ENCODE results near the gene PKHD1.

PKHD1 gene, protein sequence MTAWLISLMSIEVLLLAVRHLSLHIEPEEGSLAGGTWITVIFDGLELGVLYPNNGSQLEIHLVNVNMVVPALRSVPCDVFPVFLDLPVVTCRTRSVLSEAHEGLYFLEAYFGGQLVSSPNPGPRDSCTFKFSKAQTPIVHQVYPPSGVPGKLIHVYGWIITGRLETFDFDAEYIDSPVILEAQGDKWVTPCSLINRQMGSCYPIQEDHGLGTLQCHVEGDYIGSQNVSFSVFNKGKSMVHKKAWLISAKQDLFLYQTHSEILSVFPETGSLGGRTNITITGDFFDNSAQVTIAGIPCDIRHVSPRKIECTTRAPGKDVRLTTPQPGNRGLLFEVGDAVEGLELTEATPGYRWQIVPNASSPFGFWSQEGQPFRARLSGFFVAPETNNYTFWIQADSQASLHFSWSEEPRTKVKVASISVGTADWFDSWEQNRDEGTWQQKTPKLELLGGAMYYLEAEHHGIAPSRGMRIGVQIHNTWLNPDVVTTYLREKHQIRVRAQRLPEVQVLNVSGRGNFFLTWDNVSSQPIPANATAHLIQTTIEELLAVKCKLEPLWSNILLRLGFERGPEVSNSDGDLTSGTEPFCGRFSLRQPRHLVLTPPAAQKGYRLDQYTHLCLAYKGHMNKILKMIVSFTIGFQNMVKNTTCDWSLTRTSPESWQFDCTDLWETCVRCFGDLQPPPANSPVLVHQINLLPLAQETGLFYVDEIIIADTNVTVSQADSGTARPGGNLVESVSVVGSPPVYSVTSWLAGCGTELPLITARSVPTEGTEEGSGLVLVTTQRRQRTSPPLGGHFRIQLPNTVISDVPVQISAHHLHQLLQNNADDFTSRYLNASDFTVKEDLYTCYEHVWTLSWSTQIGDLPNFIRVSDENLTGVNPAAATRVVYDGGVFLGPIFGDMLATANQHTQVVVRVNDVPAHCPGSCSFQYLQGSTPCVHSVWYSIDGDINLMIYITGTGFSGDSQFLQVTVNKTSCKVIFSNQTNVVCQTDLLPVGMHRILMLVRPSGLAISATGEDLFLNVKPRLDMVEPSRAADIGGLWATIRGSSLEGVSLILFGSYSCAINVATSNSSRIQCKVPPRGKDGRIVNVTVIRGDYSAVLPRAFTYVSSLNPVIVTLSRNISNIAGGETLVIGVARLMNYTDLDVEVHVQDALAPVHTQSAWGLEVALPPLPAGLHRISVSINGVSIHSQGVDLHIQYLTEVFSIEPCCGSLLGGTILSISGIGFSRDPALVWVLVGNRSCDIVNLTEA (N-terminal part only)

DNA sequence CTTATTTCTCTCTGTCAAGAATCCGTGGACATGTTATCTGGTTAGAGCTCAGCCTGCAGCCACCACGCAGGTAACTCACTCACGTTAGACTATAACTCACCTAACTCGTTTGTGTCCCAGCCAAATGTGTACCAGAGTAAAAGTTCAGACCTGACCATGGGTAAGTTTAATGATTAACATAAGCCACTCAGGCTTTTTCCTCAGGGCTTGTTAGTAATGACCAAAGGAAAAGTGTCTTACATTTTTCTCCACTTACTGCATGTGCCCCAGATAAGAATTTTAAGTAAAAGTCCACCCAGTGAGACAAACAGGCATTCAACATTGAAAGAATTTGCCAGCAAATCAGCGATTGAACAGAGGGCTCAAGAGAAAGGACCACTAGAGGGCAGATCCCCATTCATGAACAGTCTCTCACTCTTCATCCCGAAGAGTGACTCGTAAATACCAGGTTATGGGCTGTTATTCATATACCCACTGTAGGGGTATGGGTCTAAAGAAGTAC lies at the start of gene PKHD1:
Gene PKHD1, minus strand, starts transcription at position 116 of the 502 bp plus-strand sequence. CDS start 2,680 bp downstream, outside the sequence.
- no peak for DNase-seq

DNA sequence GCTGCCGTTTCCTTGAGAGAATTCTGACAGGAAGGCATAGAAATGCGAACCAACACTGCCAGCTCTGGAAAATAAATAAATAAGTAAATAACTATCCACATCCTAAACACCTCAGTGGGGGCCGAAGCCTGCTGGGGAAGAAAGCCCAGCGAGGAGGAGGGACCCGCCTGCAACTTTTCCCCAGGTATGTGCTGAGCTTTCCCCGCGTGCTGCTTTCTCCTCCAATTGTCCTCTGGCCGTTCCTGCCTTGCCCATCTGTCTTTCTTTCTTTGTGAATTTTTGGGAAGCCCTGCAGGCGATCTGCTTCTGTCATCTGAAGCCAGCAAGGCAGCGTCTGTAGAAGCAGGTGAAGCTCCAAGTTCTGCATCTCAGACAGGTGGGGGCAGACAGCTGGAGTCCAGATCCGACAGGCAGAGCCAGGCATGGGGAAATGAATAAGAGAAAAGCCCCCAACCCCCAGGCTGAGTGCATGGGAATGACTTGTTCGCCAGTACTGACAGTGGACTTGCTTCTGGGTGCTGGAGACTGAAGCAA lies 49.6 kb upstream of the PKHD1 start:
- no peak for DNase-seq

DNA sequence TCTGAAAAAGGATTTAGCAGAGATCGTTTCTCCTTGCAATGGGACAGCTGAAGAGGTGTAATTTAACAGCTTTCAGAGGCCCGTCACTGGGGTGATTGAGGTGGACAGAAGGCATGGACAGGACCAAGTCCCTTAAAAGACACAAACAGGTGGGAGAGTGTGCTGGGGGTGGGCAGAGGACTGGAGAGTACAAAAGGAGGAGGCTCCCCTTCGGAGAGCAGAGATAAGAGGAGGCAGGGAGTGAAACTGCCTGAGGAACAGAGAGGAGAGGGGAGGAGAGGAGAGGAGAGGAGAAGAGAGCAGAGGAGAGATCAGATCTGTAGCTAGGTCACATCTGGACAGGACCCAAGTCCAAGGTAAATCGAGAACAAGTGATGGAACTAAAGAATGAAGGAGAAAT lies 48.6 kb upstream of the PKHD1 start:
- no peak for DNase-seq

DNA sequence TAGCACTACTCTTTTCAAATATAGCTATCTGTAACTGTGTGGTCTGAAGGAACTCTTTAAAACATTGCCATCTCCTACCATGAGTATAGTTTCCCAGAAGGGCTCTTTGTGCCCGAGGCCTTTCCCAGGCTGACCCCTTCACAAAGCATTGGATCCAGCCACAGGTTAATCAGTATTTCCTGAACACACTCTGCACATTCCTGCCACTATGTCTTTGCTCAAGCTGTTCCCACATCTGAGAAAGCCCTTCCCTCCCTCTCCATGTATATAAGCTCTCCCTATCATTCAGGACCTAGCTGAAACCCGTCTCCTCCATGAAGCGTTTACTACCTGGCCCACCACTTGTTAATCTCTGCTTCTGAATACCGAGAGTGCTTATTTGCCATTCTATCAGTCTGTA lies 47.8 kb upstream of the PKHD1 start:
- no peak for DNase-seq

DNA sequence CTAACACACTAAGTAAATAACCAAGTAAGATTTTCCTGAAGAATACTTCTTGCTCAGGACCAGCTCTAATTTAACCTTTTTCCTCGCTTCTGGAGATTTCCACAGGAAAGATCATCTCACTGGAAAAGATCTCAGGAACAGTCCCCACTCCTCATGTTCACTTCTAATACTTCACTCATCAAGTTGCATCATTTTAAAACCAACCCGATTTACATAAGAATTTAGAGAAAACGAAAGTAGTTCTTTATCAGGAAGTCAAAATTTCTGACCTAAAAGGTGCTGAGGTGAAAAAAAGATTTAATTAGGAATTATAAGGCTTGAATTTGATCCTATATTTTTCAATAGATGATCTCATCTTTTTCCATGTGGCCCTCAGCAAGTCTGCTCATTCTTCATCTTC lies 46.6 kb upstream of the PKHD1 start:
- DNase-seq = no peak

DNA sequence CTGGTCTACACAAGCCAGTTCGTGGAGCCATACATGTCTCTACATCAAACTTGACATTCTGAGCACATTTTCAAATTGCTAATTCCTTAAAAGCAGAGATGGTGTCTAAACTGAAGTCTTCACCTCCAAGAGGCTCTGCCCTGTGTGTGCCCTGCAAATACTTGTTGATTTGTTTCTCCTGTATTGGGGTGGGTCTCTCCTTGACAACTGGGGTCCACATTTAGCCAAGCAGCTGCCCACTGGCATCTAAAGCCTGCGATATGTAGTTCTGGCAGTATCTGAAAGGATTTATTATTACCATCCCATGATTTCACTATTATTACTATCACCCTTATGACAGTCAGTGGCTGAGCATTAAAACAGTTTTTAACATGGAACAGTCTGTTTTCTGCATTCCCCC lies 45.9 kb upstream of the PKHD1 start:
- no peak for DNase-seq

DNA sequence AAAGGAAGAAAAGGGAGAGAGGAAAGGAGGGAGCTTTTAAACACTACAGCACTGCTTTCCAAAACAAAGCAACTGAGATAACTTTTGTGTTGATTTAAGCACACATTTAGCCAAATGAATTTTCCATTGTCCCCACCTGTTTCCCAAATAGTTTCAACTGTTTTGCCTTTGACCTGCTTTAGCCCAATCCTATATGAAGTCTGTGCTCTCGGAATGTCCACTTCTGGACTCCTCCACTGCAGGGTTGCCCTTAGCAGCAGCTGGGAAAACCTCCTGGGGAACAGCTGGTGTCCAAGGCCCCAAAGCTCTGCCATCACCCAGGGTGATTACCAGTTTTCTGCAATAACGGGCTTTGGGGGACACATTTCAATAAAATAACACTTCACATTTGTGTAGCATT lies 44.9 kb upstream of the PKHD1 start:
- DNase-seq = no peak

DNA sequence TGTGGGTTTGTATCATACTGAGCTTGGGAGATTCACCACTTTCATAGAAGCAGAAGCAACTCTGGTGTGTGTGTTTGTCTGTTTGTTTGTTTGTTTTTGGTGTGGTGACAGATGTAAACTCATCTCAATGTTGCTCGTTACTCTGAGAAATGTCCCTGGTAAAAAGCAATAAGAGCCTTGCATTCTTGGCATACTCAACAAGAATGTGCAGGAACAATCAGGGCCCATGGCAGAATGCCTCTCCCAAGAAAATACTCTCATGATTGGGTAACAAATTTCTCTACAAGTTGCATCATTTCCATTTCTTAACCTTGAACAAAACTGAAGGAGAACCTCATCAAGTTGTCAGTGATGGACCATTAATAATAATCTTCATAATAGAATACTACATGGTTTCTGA lies 43.0 kb upstream of the PKHD1 start:
- DNase-seq = no peak

DNA sequence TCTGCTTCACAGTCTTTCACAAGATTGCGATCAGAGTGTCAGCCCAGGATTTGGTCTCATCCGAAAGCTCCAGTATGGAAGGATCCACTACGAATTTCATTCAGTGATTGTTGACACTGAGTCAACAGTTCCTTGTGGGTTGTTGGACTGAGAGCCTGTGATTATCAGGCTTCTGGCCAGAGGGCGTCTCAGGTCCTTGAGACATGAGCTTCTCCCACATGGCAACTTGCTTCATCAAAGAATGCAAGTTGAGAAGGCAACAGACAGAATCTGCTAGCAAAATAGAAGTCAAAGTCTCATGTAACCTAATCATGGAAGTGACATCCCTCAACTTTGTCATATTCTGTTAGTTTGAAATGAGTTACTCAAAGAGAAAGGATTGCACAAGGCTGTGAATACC lies 40.5 kb upstream of the PKHD1 start:
- no peak for DNase-seq

DNA sequence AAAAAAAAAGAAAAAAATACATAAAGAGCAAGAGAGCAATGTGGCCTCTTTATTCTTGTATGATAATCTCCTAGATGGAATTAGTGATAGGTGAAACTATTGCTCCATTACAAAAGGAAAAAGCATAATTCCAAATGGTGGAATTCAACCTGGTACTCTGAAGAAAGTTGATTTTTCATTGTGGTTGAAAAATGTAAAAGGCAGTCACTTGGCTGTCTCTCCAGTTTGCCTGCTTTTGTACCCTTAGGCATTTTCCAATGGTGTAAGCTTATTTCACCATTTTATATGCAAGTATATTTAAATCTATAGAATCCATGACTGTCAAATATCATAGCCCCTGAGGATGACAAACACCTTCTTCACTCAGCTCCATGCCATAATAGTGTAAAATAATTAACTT lies 38.8 kb upstream of the PKHD1 start:
- no peak for DNase-seq

DNA sequence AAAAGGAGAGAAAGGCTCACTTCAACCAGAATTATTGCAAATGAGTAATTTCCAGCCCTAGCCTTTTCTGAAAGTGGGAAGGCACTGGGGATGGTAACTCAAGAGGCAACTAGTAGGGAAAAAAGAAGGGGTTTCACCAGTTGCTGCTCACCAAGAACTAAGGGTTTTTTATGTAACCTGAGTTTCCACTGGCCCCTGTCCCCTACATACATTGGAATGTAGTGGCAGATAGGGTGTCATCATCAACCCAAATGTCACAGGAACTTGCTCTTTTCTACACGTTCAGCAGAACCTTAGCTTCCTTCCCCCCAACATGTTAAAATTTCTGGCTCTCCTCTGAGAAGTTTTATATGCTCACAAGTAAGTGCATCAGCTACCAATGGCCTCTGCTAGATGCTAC lies 38.2 kb upstream of the PKHD1 start:
- DNase-seq = no peak

DNA sequence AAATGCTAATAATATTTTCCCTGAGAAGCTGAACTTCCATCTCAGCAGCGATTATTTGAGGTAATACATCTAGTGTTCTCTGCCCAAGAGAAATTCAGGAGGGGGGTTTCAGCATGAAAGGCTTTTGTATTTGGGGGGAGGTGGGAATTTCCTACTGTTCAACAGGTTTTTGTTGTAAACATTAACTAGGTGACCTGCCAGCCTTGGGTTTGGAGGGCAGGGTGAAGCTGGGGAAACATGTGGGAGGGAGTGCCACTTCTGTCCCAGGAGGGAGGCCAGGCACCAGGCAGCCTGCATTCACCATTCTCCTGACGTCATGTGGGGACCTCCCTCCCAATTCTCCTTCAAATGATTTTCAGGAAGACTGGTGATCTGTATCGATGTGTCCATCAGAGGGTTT lies 37.7 kb upstream of the PKHD1 start:
- no peak for DNase-seq

DNA sequence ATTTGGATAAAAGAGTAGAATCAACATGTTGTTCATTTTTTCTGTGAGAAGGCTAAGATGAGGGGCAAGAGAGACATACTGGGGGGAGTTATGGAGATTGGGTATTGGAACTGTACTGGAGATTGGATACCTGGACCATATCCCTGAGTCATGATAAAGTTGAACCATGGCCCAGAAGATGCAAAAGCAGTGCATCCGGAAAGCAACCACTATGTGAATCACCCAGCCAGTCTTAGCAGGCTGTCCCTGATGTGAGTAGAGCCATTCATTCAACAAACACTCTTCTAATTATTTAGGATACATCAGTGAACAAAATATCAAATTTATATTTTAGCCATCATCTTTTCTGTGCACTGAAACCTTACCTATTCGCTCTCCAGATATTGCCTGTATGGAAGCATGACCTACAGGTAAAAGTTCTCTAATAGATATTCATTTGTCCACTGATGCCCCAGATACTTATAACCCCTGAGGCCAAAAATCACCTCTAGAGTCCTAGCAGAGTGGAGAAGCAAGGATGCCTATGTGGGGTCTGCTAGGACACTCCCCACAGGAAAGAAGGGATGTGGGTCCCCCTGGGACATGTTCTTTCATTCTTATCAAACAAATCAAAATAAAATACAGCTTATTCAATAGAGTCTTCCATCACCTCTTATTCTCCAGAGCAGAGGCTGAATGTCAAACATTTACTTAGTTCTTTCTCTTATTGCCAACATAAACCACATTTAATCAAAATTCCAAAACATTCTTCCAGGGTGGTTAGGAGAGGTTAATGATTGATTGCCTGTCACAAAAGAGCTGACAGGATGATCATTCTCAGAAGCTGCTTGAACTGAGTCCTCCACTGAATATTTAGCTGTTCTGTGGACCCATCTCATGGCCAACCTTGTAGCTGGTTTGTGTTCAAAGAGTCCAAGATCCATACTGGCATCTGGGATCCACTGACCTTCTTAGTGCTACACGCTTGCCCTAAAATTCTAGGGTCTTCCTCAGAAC lies 37.0 kb upstream of the PKHD1 start:
- no peak for DNase-seq

DNA sequence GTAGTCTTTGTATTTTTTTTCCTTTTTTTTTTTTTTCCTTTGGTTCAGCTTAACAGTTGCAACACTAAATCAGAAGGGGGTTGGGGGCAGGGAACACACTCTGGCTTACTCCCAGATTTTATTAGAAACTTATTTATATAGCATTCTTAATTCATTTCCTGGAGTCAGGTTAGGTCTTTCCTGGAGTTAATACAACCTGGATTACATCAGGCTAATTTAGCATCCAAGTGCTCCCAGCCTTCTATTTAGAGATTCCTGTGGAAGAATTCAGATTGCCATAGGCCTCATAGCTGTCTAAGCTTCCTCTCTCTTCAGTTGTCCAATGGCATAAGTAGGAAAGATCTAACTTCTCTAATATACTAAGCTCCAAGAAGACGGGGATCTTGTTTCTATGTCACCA lies 35.8 kb upstream of the PKHD1 start:
- DNase-seq = no peak

DNA sequence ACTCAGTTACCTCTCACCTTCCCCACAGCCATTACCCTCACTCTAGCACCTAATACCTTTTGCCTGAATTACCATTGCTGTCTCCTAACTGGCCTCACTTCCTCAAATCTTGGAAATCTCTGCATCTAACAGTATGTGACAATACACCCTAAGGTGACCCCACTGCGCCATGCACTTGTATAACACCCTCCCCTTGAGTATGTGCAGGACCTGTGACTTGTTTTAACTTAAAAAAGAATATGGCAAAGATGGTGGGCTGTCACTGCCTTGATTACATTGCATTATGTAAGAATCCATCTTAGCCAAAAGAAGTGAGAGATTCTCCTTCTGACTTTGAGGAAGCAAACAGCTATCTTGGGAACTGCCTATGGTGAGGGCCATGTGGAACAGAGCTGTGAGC lies 29.9 kb upstream of the PKHD1 start:
- no peak for DNase-seq

DNA sequence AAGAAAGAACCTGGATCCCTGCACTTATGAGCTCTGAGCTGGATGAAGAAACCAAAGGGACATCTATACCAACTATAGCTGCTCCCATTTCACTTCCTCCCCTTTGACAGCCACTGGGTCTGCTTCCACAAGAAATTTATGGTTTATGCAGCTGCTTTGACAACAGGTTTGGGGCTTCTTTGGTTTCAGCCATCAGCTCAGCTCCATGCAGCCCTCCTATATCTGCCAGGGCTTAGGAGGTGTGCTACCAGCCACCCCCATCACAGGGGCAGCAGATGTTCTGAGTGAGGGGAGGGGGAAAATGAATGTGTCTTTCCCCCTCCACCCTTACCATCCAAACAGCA lies 29.2 kb upstream of the PKHD1 start:
- no peak for DNase-seq

DNA sequence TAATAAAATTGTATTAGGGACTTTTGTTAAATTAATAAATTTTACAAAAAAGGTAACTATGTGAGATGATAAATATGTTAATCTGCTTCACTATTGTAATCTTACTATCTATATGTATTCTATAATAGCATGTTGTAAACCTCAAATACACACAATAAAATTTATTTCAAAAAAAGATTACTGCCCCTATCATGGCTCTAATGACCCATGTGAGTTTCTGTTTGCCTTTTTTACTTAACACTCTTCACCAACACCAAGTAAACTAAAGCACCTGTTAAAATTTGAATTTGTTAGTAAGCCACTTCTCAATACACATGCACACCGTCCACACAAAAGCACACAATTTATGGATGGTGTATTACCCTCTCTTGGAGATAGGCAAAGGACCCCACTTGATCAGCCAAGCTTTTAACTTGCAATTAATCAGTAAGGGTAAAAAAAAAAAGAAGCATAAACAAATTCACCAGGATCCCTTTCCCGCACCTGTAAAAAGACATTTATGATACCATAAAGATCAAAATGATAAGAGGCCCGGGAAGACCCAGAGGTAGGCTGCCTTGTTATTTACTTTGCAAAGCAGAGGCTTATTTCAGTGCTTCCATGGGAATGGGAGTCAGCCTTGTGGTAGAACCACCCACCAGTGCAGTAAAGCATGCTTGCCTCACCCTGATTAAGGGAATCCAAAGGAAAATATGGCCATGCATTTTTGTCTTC lies 28.6 kb upstream of the PKHD1 start:
- no peak for DNase-seq

DNA sequence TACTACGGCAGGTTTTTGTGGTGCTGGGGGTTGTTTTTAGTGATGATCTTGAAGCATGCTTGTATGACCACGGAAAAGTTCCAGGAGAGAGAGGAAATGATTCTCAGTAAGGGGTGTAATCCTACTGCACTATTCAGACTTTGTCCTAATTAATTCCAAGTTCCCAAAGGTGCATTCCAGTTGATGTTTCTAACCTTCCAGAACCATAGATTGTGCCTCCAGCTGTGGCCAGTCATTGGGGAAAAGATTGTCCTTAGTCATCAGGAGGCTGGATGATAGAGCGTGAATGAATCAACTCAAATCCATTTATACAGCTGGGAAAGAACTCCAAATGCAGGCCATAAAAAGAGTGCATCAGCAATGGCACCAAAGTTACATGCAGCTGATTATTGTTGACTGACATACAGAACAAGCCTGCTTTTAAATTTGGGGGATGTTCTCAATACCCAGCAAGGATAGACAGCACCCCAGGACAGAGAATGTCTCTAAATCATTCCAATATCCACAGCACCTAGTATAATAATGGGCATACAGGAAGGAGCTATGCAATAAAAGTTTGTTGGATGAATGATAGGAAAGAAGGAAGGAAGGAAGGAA lies 27.8 kb upstream of the PKHD1 start:
- no peak for DNase-seq

DNA sequence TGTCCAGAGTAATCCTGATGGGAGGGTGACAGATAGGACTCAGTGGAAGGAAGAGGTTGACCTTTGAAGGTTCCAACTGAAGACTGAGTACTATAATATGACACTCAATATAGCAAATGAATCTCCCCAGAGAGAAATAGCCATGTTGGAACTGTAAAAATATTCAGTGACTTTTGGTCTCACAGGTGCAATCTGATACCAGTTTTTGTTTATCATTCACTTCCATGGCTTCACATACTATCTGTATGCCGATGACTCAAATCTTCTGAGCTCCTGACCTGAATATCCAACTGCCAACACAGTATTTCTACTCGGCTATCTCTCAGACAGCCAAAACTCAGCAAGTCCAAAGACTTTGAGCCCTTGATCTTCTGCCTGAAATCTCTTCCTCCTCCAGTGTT lies 21.8 kb upstream of the PKHD1 start:
- DNase-seq = no peak

DNA sequence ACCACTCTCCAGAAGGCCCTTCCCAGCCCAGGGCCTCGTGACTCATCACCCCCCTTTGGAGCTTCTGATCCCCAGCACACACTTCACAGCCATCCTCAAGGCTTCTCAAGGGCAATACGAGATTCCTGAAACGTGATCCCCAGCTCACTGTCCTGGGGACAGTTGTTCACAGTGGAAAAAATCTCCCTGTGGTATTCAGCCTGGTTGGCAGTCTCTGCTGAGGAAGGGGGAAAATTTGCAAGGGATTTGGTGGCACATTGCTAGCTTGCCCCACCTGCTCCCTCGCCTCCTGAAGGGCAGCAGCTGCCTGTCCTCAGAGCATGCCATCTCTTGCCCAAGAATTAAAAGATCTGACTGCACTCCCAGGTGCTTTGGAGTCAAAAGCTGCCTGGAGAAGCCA lies 20.7 kb upstream of the PKHD1 start:
- no peak for DNase-seq

DNA sequence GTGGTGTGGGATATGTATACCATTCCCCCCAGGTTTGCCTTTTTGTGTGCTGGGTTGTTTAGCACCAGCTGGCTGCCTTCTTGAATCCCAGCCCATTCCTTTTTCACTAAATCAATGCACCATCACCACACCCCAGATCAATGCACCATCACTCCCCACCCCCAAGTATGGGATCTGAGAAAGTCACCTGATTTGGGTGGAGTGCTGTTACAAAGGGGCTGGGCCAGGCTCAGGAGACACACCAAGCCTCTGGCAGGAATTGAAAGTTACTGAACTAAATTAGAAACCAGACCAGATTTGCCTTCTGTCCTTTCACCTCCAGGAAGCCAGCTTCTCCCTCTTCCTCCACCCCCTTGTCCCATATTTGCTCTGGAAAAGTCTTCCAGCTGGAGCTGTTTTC lies 19.6 kb upstream of the PKHD1 start:
- no peak for DNase-seq
